Kidney epithelial cell (primary cell): ENCODE data around the gene KCTD16. TPM values are rescaled to one million over a fixed set of nuclear protein-coding genes. Genes with fewer than 3 reads are reported as not detected.

Experiments used
- DNase-seq: peaks from one replicate; pipeline ENCODE4 v3.0.0-alpha.2; 2010; ENCODE audit warnings: low read depth
- H3K27me3 ChIP-seq: 2 replicates; pipeline ENCODE4 v1.6.0; 2011; ENCODE audit warnings: low read length; ENCODE audit not compliant: control insufficient read depth, insufficient read depth
- H3K36me3 ChIP-seq: 2 replicates; pipeline ENCODE4 v1.5.1; 2011; ENCODE audit warnings: low read length; ENCODE audit not compliant: control insufficient read depth, insufficient read depth
- H3K4me3 ChIP-seq: 2 replicates; pipeline ENCODE4 v1.5.1; 2011; ENCODE audit warnings: low read depth, mild to moderate bottlenecking, control low read depth, low read length
- total RNA-seq: library from RNA; depleted of rRNA; stranded (reverse); fragments of >200 nt; gene quantifications from 2 replicates; pipeline ENCODE4 v1.2.3, GENCODE V29; 2015
- TF ChIP-seq, protein P1 (sequence below): IDR thresholded peaks from 2 replicates; pipeline ENCODE4 v1.5.1; 2011; ENCODE audit warnings: mild to moderate bottlenecking, moderate library complexity, low read length, control low read depth, inconsistent platforms; ENCODE audit not compliant: insufficient read depth, poor library complexity, severe bottlenecking

Gene KCTD16
- 1.1 and 1.4 TPM in 2 replicates for total RNA-seq

DNA sequence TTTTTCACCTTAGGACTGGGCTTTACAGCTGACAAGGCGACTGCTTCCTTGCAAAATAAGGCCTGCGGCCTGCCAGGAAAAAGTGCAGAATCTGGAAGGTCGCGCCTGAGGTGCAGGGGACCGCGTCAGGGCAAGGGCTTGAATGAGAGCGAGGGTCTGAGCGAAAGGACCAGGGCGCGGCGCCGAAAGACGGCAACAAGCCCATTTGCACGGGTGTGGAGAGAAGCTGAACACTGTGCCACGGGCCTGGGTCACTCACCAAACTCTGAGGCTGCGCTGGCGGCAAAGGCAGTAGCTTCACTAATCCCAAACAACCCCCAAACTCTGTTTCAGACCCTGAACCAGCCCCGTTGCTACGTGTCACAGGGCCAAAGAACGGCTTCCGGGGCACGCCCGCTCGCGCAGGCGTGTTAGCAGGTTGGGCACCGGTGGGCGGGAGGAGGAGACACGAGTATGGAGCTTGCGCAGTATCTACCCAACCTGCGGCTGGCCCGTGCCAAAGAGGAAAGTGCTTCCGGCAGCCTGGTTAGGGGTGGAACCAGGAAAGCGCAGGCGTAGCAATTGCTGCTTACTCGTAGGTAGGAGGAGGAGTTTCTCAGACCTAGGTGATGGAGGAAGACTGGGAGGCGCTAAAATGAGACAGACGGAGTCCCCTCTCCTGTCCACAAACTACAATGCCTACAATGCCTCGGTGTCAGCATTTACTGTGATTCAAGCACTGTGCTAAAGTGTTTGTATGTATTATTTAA is at the start of gene KCTD16, which contains the start of gene YIPF5:
Gene KCTD16 (plus strand): TSS at position 598 of the 749 bp plus-strand sequence.
Gene YIPF5 (minus strand): TSS at position 384 of the 749 bp plus-strand sequence. CDS start 704 bp downstream, outside the sequence.
- TF ChIP-seq, protein P1, sequence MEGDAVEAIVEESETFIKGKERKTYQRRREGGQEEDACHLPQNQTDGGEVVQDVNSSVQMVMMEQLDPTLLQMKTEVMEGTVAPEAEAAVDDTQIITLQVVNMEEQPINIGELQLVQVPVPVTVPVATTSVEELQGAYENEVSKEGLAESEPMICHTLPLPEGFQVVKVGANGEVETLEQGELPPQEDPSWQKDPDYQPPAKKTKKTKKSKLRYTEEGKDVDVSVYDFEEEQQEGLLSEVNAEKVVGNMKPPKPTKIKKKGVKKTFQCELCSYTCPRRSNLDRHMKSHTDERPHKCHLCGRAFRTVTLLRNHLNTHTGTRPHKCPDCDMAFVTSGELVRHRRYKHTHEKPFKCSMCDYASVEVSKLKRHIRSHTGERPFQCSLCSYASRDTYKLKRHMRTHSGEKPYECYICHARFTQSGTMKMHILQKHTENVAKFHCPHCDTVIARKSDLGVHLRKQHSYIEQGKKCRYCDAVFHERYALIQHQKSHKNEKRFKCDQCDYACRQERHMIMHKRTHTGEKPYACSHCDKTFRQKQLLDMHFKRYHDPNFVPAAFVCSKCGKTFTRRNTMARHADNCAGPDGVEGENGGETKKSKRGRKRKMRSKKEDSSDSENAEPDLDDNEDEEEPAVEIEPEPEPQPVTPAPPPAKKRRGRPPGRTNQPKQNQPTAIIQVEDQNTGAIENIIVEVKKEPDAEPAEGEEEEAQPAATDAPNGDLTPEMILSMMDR: no peak
- H3K36me3 ChIP-seq: no peaks in the 10 kb centered on the region
- peak; percentile 96 for DNase-seq
- no peaks in the 10 kb centered on the region for H3K27me3 ChIP-seq
- H3K4me3 ChIP-seq: peak within 1 kb of the TSS; percentile 88

DNA sequence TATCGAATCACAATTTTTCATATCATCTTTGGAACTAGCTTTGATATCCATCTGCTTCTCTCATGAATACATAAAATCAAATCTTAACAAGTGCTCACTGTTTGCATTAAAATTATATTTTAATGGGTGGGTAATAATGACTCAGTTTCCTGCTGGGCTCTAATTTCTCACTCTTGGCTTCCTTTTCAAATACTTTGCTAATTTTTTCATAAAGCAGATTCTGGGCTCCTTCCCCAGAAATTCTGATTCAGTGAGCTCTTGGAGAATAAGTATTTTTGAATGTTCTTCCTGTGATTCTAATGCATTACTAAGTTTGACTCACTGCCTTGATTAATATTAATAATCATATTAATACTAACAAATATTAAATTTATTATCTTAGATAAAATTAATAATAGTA is 49.1 kb upstream of the KCTD16 start:
- no peak overlapping the region for H3K4me3 ChIP-seq
- H3K27me3 ChIP-seq: no peaks in the 10 kb centered on the region
- TF ChIP-seq, protein P1: no peak
- H3K36me3 ChIP-seq: no peaks in the 10 kb centered on the region
- DNase-seq: no peak

DNA sequence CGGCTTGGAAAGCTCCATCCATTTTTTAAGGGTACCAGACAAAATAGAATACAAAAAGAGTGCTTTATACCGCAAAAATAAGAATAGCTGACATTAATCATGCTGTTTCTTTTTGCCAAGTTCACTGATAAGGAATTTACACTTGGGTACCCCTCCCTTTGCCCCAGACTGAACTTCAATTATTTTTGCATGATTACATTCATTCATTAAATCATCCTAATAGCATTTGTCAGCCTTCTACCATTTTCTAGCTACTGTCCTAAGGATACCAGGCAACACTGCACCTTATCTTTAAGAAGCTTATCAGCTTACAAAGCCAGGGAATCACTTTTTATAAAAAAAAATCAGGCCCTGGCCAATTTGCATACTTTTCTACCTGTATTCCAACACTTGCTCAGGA is 48.6 kb upstream of the KCTD16 start:
- no peaks in the 10 kb centered on the region for H3K36me3 ChIP-seq
- no peak overlapping the region for H3K4me3 ChIP-seq
- TF ChIP-seq, protein P1: no peak
- no peak for DNase-seq
- no peaks in the 10 kb centered on the region for H3K27me3 ChIP-seq

DNA sequence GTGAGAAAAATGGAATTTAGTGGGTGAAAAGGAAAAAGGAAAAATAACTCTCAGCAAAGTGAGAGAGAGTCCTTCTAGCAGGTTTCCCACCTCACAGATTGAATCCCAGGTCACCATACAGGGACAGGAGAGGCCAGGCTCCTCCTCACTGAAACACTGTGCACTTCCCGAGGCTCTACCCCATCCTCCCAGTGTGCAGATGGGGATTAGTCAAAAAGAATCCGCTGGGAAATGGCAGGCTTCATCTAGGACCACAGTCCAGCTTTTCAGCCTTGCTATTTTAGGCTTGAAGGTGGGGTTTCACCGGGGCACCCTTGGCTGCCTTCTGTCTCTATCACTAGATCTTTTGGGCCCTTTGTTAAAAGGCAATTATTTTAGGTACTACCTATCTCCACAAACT is 48.0 kb upstream of the KCTD16 start:
- Histone ChIP-seq H3K4me3 (no peak overlapping the region), H3K36me3 (no peaks in the 10 kb centered on the region), H3K27me3 (no peaks in the 10 kb centered on the region)
- no peak for DNase-seq
- TF ChIP-seq, protein P1: no peak

DNA sequence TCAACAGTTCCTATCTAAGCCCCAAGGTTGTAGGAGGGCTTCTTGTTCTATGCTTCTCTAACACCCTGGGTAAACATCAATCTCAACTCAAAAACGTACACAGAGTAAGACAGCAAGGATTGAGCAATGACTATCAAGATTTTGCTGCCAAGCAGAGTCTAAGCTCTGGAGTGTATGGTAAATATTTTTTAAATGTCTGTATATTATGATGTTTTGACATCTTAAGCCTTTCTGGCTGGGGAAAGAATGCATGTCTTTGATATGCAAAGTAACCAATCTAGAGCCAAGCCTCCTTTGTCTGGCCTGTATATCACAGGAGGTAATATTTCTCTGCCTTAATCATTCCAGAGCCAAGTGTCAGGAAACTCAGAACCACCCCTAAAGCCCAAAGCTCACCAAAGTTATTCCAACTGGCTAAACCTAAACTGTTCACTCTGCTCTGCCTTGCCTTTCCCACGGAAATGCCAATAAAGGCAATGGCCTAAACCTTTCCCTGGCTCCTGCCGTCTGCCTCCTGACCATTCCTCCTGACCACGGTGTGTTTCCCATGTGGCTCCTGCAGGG is 45.4 kb upstream of the KCTD16 start:
- no peak overlapping the region for H3K4me3 ChIP-seq
- H3K36me3 ChIP-seq: no peaks in the 10 kb centered on the region
- TF ChIP-seq, protein P1: no peak
- no peaks in the 10 kb centered on the region for H3K27me3 ChIP-seq
- no peak for DNase-seq
